Common myeloid progenitor, CD34-positive (primary cell): ENCODE results near the gene TMC6.

Experiments
- CTCF ChIA-PET: fragments of 350-600 bp; sonication (Branson Sonifier 250); formaldehyde crosslinking; loops from one replicate; lab custom pipeline; 2021; ENCODE audit warnings: antibody characterized with exemption; lab: Charles Lee
- POLR2A ChIA-PET: fragments of 350-600 bp; sonication (Branson Sonifier 250); formaldehyde crosslinking; loops from one replicate; lab custom pipeline; 2021; ENCODE audit warnings: antibody characterized with exemption; lab: Charles Lee
- DNase-seq, 3 donors: peaks; one replicate each; pipeline versions ENCODE4 v3.0.0 to v3.0.0-alpha.2; 2013
- H3K27ac ChIP-seq, 2 experiments: 1 replicate in 1 of 2; 2 replicates in 1 of 2; pipeline ENCODE4 v1.7.0; 2013; ENCODE audit warnings: inconsistent platforms in 2 of 2, low read length in 2 of 2, mild to moderate bottlenecking in 2 of 2, low read depth in 1 of 2, moderate library complexity in 1 of 2; ENCODE audit not compliant: severe bottlenecking in 2 of 2, insufficient read depth in 1 of 2, poor library complexity in 1 of 2
- H3K27me3 ChIP-seq, 5 experiments: replicated peaks in 2 of 5; 1 replicate in 3 of 5; 2 replicates in 2 of 5; pipeline versions ENCODE4 v1.6.1 to v1.7.0; 2013; ENCODE audit warnings: low read length in 4 of 5, mild to moderate bottlenecking in 2 of 5, moderate library complexity in 2 of 5, inconsistent platforms in 1 of 5; ENCODE audit not compliant: insufficient read depth in 5 of 5, control insufficient read depth in 4 of 5
- H3K36me3 ChIP-seq, 4 experiments: 1 replicate in 2 of 4; 2 replicates in 2 of 4; pipeline versions ENCODE4 v1.6.1 to v1.7.0; 2013; ENCODE audit warnings: low read length in 3 of 4, control low read depth in 1 of 4, mild to moderate bottlenecking in 1 of 4; ENCODE audit not compliant: control insufficient read depth in 4 of 4, insufficient read depth in 4 of 4
- H3K4me1 ChIP-seq, 4 experiments: 1 replicate in 3 of 4; 2 replicates in 1 of 4; pipeline versions ENCODE4 v1.6.1 to v1.7.1; 2013; ENCODE audit warnings: low read length in 3 of 4, mild to moderate bottlenecking in 3 of 4, control low read depth in 1 of 4, inconsistent platforms in 1 of 4, moderate library complexity in 1 of 4; ENCODE audit not compliant: control insufficient read depth in 4 of 4, insufficient read depth in 4 of 4; ENCODE audit errors: control extremely low read depth in 1 of 4
- H3K4me3 ChIP-seq, 7 experiments: 1 replicate in 4 of 7; 2 replicates in 3 of 7; pipeline versions ENCODE4 v1.5.1 to v1.7.0; 2013; ENCODE audit warnings: mild to moderate bottlenecking in 7 of 7, low read length in 6 of 7, moderate library complexity in 6 of 7, inconsistent platforms in 2 of 7, low read depth in 2 of 7, control low read depth in 1 of 7; ENCODE audit not compliant: insufficient read depth in 4 of 7, control insufficient read depth in 1 of 7; ENCODE audit errors: extremely low read depth in 1 of 7
- H3K9me3 ChIP-seq, 5 experiments: 1 replicate in 4 of 5; 2 replicates in 1 of 5; pipeline versions ENCODE4 v1.6.1 to v1.7.1; 2013; ENCODE audit warnings: low read length in 4 of 5, mild to moderate bottlenecking in 2 of 5, inconsistent platforms in 1 of 5, low read depth in 1 of 5, moderate library complexity in 1 of 5; ENCODE audit not compliant: control insufficient read depth in 4 of 5, insufficient read depth in 2 of 5; ENCODE audit errors: control extremely low read depth in 1 of 5
- WGBS: methylation state at CpG from one replicate; pipeline ENCODE4 v1.1.5; 2013; ENCODE audit not compliant: insufficient coverage; 5-methylcytosine and 5-hydroxymethylcytosine counted together

TMC6 gene

GRCh38 chr17:78064708-78065107 lies 63.8 kb downstream of the TMC6 start:
- DNase-seq, result no peak
- POLR2A ChIA-PET, result no interaction called here
- CTCF ChIA-PET, result interaction anchor here (0.6 kb wide), 1 partner anchor 25 kb away, joined by 3 read pairs; no protein-coding TSS in a partner anchor
- Histone ChIP-seq H3K36me3 (peaks cover 5 to 28% (median 6%) of the 10 kb centered on the region in 4 experiments), H3K9me3 (no peaks in the 10 kb centered on the region), H3K27me3 (no peaks in the 10 kb centered on the region), H3K4me1 (no peaks in the 10 kb centered on the region), H3K27ac (no peak overlapping the region), H3K4me3 (no peak overlapping the region)
- WGBS, result 98% methylated on average over 4 of the region's 4 CpGs

GRCh38 chr17:78063489-78063888 lies 65.1 kb downstream of the TMC6 start:
- POLR2A ChIA-PET, result no interaction called here
- no peak overlapping the region for H3K4me3 ChIP-seq
- no peaks in the 10 kb centered on the region for H3K27me3 ChIP-seq
- peaks cover 5 to 16% (median 6%) of the 10 kb centered on the region in 4 experiments for H3K36me3 ChIP-seq
- CTCF ChIA-PET, result no interaction called here
- no peak overlapping the region for H3K27ac ChIP-seq
- no peak for DNase-seq
- H3K9me3 ChIP-seq, result no peaks in the 10 kb centered on the region
- H3K4me1 ChIP-seq, result no peaks in the 10 kb centered on the region

- CTCF ChIA-PET, result no interaction called here
- POLR2A ChIA-PET, result no interaction called here
- WGBS, result 100% methylated on average over 2 of the region's 2 CpGs
These were observed 66.0 kb downstream of the TMC6 start for GRCh38 chr17:78062596-78062995.

More at GRCh38 chr17:78062596-78062995, 66.0 kb downstream of the TMC6 start:
- Histone ChIP-seq H3K9me3 (no peaks in the 10 kb centered on the region), H3K4me1 (no peaks in the 10 kb centered on the region), H3K27me3 (no peaks in the 10 kb centered on the region), H3K27ac (no peak overlapping the region), H3K36me3 (peaks cover 0 to 10% (median 4%) of the 10 kb centered on the region in 4 experiments), H3K4me3 (no peak overlapping the region)
- no peak for DNase-seq
